K562 (cell line): Measurements from ENCODE around the gene LRRC8C. TPM values are rescaled to one million over a fixed set of nuclear protein-coding genes. Genes with fewer than 3 reads are reported as not detected.

Experiments
- ATAC-seq: fragments of 200-7000 bp; cut with Tn5 transposase; 3 replicates; pipeline ENCODE4 v1.9.1; 2020; ENCODE audit warnings: moderate library complexity
- Bru-seq: library from RNA; stranded (reverse); fragments of 400-500 nt; gene quantifications from one replicate; lab custom pipeline; 2021; lab: Mats Ljungman, UMichigan
- BruChase-seq, 2 experiments: library from RNA; stranded (reverse); fragments of 400-500 nt; gene quantifications; one replicate each; lab custom pipeline; 2021; lab: Mats Ljungman, UMichigan
- BruUV-seq: library from RNA; stranded (reverse); fragments of 400-500 nt; replicated peaks from 2 replicates; lab custom pipeline; 2021; lab: Mats Ljungman, UMichigan
- CTCF ChIA-PET: fragments of 300-600 bp; formaldehyde crosslinking; extraction: SDS; loops from one replicate; lab custom pipeline; 2021; ENCODE audit warnings: low intra/inter-chr PET ratio; lab: Yijun Ruan, JAX
- POLR2A ChIA-PET: fragments of 300-600, 350-650 bp; sonication (Branson Sonifier 250); formaldehyde crosslinking; extraction: SDS; loops from one replicate; lab custom pipeline; 2021; ENCODE audit warnings: antibody characterized with exemption, inconsistent platforms; lab: Yijun Ruan, JAX
- DNase-seq, 4 experiments: peaks; one replicate each; pipeline versions ENCODE4 v3.0.0 to v3.0.0-alpha.2; 2011 to 2018; ENCODE audit warnings: low spot score in 3 of 4, mixed read lengths in 3 of 4; ENCODE audit errors: extremely low read depth in 1 of 4
- FAIRE-seq: peaks from 2 replicates; lab custom pipeline; 2011; peaks lifted over from hg19 to GRCh38; lab: Jason Lieb, UNC
- H2AFZ ChIP-seq: 2 replicates; pipeline ENCODE4 v1.6.0; 2011; ENCODE audit warnings: low read depth, low read length, control low read depth, inconsistent platforms
- H3K27ac ChIP-seq: fragments of 200-600 bp; 3 replicates; pipeline ENCODE4 v1.8.0; 2011; ENCODE audit warnings: low read depth, mild to moderate bottlenecking, control low read depth, inconsistent platforms, low read length, moderate library complexity, mixed read lengths; ENCODE audit errors: extremely low read depth
- H3K27me3 ChIP-seq, 2 experiments: fragments of 300-600 bp in 1 of 2; 2 replicates in 1 of 2; 3 replicates in 1 of 2; pipeline versions ENCODE4 v1.6.0 to v1.8.0; 2011; ENCODE audit warnings: inconsistent platforms in 2 of 2, low read length in 2 of 2, mild to moderate bottlenecking in 1 of 2, mixed read lengths in 1 of 2, moderate library complexity in 1 of 2; ENCODE audit not compliant: control insufficient read depth in 2 of 2, insufficient read depth in 2 of 2
- H3K36me3 ChIP-seq: fragments of 300-600 bp; 3 replicates; pipeline ENCODE4 v1.8.0; 2011; ENCODE audit warnings: mild to moderate bottlenecking, low read length, inconsistent platforms; ENCODE audit not compliant: control insufficient read depth, insufficient read depth
- H3K4me1 ChIP-seq, 2 experiments: fragments of 200-600 bp in 1 of 2; replicated peaks in 1 of 2; 2 replicates in 1 of 2; 3 replicates in 1 of 2; pipeline versions ENCODE4 v1.5.1 to v1.8.0; 2011; ENCODE audit warnings: inconsistent platforms in 2 of 2, low read length in 2 of 2, mild to moderate bottlenecking in 1 of 2, mixed read lengths in 1 of 2, moderate library complexity in 1 of 2; ENCODE audit not compliant: control insufficient read depth in 2 of 2, insufficient read depth in 2 of 2
- H3K4me2 ChIP-seq: 2 replicates; pipeline ENCODE4 v1.6.1; 2011; ENCODE audit warnings: low read length, control low read depth, inconsistent platforms, mixed read lengths; ENCODE audit not compliant: insufficient read depth
- H3K4me3 ChIP-seq: fragments of 200-600 bp; sonication (generic), shearing (Covaris generic); 2 replicates; pipeline ENCODE4 v1.5.1; 2016; ENCODE audit warnings: control low read depth, inconsistent platforms
- H3K79me2 ChIP-seq: fragments of 200-600 bp; 3 replicates; pipeline ENCODE4 v1.8.0; 2011; ENCODE audit warnings: low read length, inconsistent platforms; ENCODE audit not compliant: control insufficient read depth, insufficient read depth
- H3K9ac ChIP-seq, 2 experiments: 2 replicates each; pipeline versions ENCODE4 v1.6.0 to v1.6.1; 2011; ENCODE audit warnings: low read depth in 2 of 2, low read length in 2 of 2, control low read depth in 1 of 2, inconsistent platforms in 1 of 2, mild to moderate bottlenecking in 1 of 2, mixed read lengths in 1 of 2; ENCODE audit not compliant: insufficient read depth in 1 of 2
- H3K9me1 ChIP-seq: one replicate; pipeline ENCODE4 v1.6.0; 2011; ENCODE audit warnings: inconsistent platforms, mild to moderate bottlenecking, low read length, moderate library complexity; ENCODE audit not compliant: control insufficient read depth, insufficient read depth
- H3K9me3 ChIP-seq: replicated peaks from 2 replicates; pipeline ENCODE4 v1.5.1; 2011; ENCODE audit warnings: low read depth, low read length, inconsistent platforms; ENCODE audit not compliant: control insufficient read depth, insufficient read depth
- H4K20me1 ChIP-seq: replicated peaks from 2 replicates; pipeline ENCODE4 v1.6.1; 2011; ENCODE audit warnings: low read length, inconsistent platforms, mixed read lengths; ENCODE audit not compliant: control insufficient read depth, insufficient read depth
- ATF7 ChIP-seq: fragments of 450-650 bp; IDR thresholded peaks from 2 replicates; pipeline ENCODE4 v1.7.1; 2014; ENCODE audit warnings: mild to moderate bottlenecking, moderate library complexity
- CTCF ChIP-seq, 3 experiments: IDR thresholded peaks in 2 of 3; conservative IDR thresholded peaks in 1 of 3; 2 replicates each; pipeline ENCODE4 v1.5.1; 2011 to 2012; ENCODE audit warnings: low read length in 3 of 3, mild to moderate bottlenecking in 3 of 3, control low read depth in 2 of 3, improper control_type of control experiment in 1 of 3, inconsistent platforms in 1 of 3, low read depth in 1 of 3, mixed read lengths in 1 of 3, moderate library complexity in 1 of 3; ENCODE audit not compliant: insufficient read depth in 2 of 3
- KHSRP ChIP-seq: fragments of 450-650 bp; IDR thresholded peaks from 2 replicates; pipeline ENCODE4 v1.6.1; 2017
- LCOR ChIP-seq: sonication (generic); formaldehyde crosslinking; IDR thresholded peaks from 2 replicates; pipeline ENCODE4 v1.8.0; 2022; ENCODE audit warnings: mild to moderate bottlenecking, missing genetic modification reagents
- MAFK ChIP-seq: IDR thresholded peaks from 2 replicates; pipeline ENCODE4 v1.6.1; 2011; ENCODE audit warnings: low read length, improper control_type of control experiment
- MECOM ChIP-seq: fragments of 250-450 bp; sonication (Bioruptor Pico); IDR thresholded peaks from 2 replicates; pipeline ENCODE4 v1.8.0; 2022; ENCODE audit warnings: inconsistent platforms
- MIER1 ChIP-seq: fragments of 450-650 bp; IDR thresholded peaks from 2 replicates; pipeline ENCODE4 v1.6.1; 2016; ENCODE audit warnings: antibody characterized with exemption, mild to moderate bottlenecking, low read depth
- PHB ChIP-seq: fragments of 250-450 bp; sonication (Bioruptor Pico); IDR thresholded peaks from 2 replicates; pipeline ENCODE4 v1.5.0; 2021
- TARDBP ChIP-seq: fragments of 450-650 bp; IDR thresholded peaks from 2 replicates; pipeline ENCODE4 v1.6.1; 2016
- TBP ChIP-seq: optimal IDR thresholded peaks from 2 replicates; pipeline ENCODE3; 2011; ENCODE audit warnings: low read depth, low read length, improper control_type of control experiment
- TEAD1 ChIP-seq, 2 experiments: fragments of 450-650 bp in 1 of 2; sonication (generic) in 1 of 2; formaldehyde crosslinking; IDR thresholded peaks; 2 replicates each; pipeline versions ENCODE4 v1.4.0 to v1.8.0; 2020 to 2022; ENCODE audit warnings: mild to moderate bottlenecking in 2 of 2, missing genetic modification reagents in 1 of 2
- YBX1 ChIP-seq: fragments of 450-650 bp; IDR thresholded peaks from 2 replicates; pipeline ENCODE4 v1.7.1; 2016; ENCODE audit warnings: mild to moderate bottlenecking
- ZNF24 ChIP-seq: fragments of 450-650 bp; IDR thresholded peaks from 2 replicates; pipeline ENCODE4 v1.6.1; 2016
- ZNF41 ChIP-seq: fragments of 250-450 bp; sonication (Bioruptor Pico); conservative IDR thresholded peaks from 2 replicates; pipeline ENCODE4 v1.4.0; 2020; ENCODE audit warnings: mild to moderate bottlenecking
- WGBS: fragments of 100-300 bp; shearing (Covaris generic); methylation state at CpG from one replicate; pipeline ENCODE4 v1.1.6; 2016; ENCODE audit warnings: low coverage, mixed read lengths; ENCODE audit not compliant: insufficient coverage; ENCODE audit errors: missing lambda C conversion rate; 5-methylcytosine and 5-hydroxymethylcytosine counted together
- in situ Hi-C: fragments of 300-500 bp; cut with MboI; formaldehyde crosslinking; loops from 4 replicates; pipeline ENCODE4 v1.15.0; 2018; ENCODE audit warnings: inconsistent platforms, mixed read lengths
- intact Hi-C: fragments of 100-400 bp; cut with micrococcal nuclease; formaldehyde crosslinking; loops from 2 replicates; pipeline ENCODE4 v1.14.2; 2022
- long read RNA-seq, 3 experiments: library from polyadenylated mRNA in 2 of 3; library from RNA in 1 of 3; unstranded in 2 of 3; stranded (forward) in 1 of 3; transcript quantifications; one replicate each; pipeline ENCODE4 v2.0.0, GENCODE V29; 2019 to 2022
- polyA minus RNA-seq, 3 experiments: library from RNA; depleted of rRNA, polyadenylated mRNA; stranded (reverse); fragments of >200 nt; gene quantifications; 2 replicates each; pipeline ENCODE4 v1.2.3, GENCODE V29; 2011
- polyA plus RNA-seq, 8 experiments: library from polyadenylated mRNA; depleted of rRNA in 4 of 8; stranded (reverse) in 5 of 8; unstranded in 3 of 8; fragments of >200 nt; fragmentation: Nextera tagmentation in 2 of 8; fragmentation: Illumina TruSeq in 1 of 8; extraction: Ambion mirVana in 2 of 8; extraction: Trizol in 1 of 8; gene quantifications; 2 replicates each; pipeline versions ENCODE4 v1.2.1 to v1.2.3, GENCODE V29; 2011 to 2014; ENCODE audit warnings: inconsistent platforms in 1 of 8, missing spikeins in 1 of 8
- total RNA-seq, 7 experiments: library from RNA; depleted of rRNA in 6 of 7; stranded (reverse); fragments of >200 nt in 6 of 7; fragmentation: Illumina TruSeq in 2 of 7; extraction: Trizol in 2 of 7; gene quantifications; 2 replicates each; pipeline versions ENCODE4 v1.2.1 to v1.2.3, GENCODE V29; 2011 to 2021; ENCODE audit warnings: low replicate concordance in 1 of 7
- TF ChIP-seq, protein P1 (sequence below): fragments of 250-450 bp; sonication (Bioruptor Pico); IDR thresholded peaks from 2 replicates; pipeline ENCODE4 v1.8.0; 2021; ENCODE audit warnings: moderate library complexity, mild to moderate bottlenecking, inconsistent platforms

Gene LRRC8C
- 10.5 and 20.3 TPM in 2 replicates for total RNA-seq (2011; cell fraction: chromatin; rRNA removed; ENCODE audit: low replicate concordance)
- 9.2 and 9.7 TPM in 2 replicates for total RNA-seq (2011; cell fraction: nucleolus; rRNA removed)
- total RNA-seq (2011; cell fraction: nucleoplasm; rRNA removed): 16.8 and 27.9 TPM in 2 replicates
- 3.3 and 3.7 TPM in 2 replicates for total RNA-seq (2014; rRNA removed)
- 4.5 and 5.5 TPM in 2 replicates for total RNA-seq (2014; rRNA removed; fragmentation: Illumina TruSeq; extraction: Trizol)
- total RNA-seq (2015; rRNA removed; fragmentation: Illumina TruSeq; extraction: Trizol): 5.2 TPM in 2 replicates
- 4.9 and 5.0 TPM in 2 replicates for total RNA-seq (2021)
- 12.5 and 14.7 TPM in 2 replicates for polyA plus RNA-seq (2011; rRNA removed)
- 4.0 and 9.3 TPM in 2 replicates for polyA plus RNA-seq (2011; cell fraction: cytosol; rRNA removed)
- 4.5 and 9.3 TPM in 2 replicates for polyA plus RNA-seq (2011; cell fraction: nucleus; rRNA removed)
- polyA plus RNA-seq (2012): 4.2 and 4.9 TPM in 2 replicates
- polyA plus RNA-seq (2014; fragmentation: Illumina TruSeq; extraction: Trizol): 4.5 and 5.3 TPM in 2 replicates
- 1 to 10 TPM in 1 of 2 experiments, under 1 TPM in 1; 1.00 to 1.3 TPM for polyA plus RNA-seq (2014; fragmentation: Nextera tagmentation; extraction: Ambion mirVana)
- 3.0 and 3.2 TPM in 2 replicates for polyA plus RNA-seq (2014; rRNA removed)
- polyA minus RNA-seq (2011; rRNA and poly(A)+ RNA removed): 17.7 and 29.5 TPM in 2 replicates
- polyA minus RNA-seq (2011; cell fraction: cytosol; rRNA and poly(A)+ RNA removed): 6.7 and 8.6 TPM in 2 replicates
- 4.0 and 11.3 TPM in 2 replicates for polyA minus RNA-seq (2011; cell fraction: nucleus; rRNA and poly(A)+ RNA removed)
- Bru-seq, nascent RNA: percentile 63 among the genes with signal in this experiment
- BruChase-seq, experiment 1, labeled RNA remaining after a 2-hour chase: percentile 82 among the genes with signal in this experiment
- percentile 83 among the genes with signal in this experiment for BruChase-seq, experiment 2, labeled RNA remaining after a 6-hour chase
- long read RNA-seq, experiment 1, full-length matches to known transcripts: 5 of 20 reads
- long read RNA-seq, experiment 1, partial matches to known transcripts: 11 of 20 reads
- long read RNA-seq, experiment 1, other reads (novel, unspliced or antisense): 4 of 20 reads
- long read RNA-seq, experiment 2, full-length matches to known transcripts: 2 of 2 reads
- long read RNA-seq, experiment 2, partial matches to known transcripts: 0 of 2 reads
- long read RNA-seq, experiment 2, other reads (novel, unspliced or antisense): 0 of 2 reads
- long read RNA-seq, experiment 3, full-length matches to known transcripts: 1 of 2 reads
- long read RNA-seq, experiment 3, partial matches to known transcripts: 0 of 2 reads
- long read RNA-seq, experiment 3, other reads (novel, unspliced or antisense): 1 of 2 reads

DNA sequence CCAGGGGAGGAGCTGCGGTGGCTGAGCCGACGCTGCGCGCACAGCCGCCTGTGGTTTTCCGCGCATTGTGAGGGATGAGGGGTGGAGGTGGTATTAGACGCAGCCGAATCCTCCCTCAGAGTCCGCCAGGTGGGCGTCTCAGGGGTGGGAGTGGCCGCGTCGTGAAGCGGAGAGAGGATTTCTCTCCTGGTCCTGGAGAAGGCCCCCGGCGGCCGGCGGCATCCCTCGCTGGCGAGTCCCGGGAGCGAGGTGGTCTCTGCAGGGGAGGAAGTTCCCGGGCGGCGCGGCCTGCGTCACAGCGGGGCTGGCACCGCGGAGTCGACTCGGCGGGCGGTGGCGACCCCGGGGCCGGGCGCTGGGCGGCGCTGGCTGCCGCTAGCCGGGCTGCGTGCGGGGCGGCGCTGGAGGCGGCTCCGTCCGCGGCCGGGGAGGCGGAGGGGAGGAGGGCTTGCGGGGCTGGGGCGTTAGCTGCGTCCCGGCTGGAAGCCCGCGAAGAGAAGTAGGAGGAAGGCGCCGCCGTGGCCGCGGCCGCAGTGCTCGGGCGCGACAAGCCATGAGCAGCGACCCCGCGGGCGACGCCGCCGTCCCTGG is at the start of gene LRRC8C:
Gene LRRC8C, plus strand, starts transcription at position 464 of the 591 bp plus-strand sequence. CDS start 53,354 bp downstream, outside the sequence.
- no peaks in the 10 kb centered on the region for H3K9me1 ChIP-seq
- no peaks in the 10 kb centered on the region for H3K27me3 ChIP-seq
- intact Hi-C loops (loop anchor here (1.0 to 5.0 kb wide), 3 partner anchors 70 to 355 kb away; no protein-coding TSS in a partner anchor), in situ Hi-C loops (loop anchor here (5.0 kb wide), 3 partner anchors 70 to 360 kb away; no protein-coding TSS in a partner anchor)
- peak within 1 kb of the TSS; percentile 93 for H3K4me2 ChIP-seq
- DNase-seq (peak; percentile 79 to 87 (median 80)), ATAC-seq (peak; percentile 95), FAIRE-seq (no peak)
- CTCF ChIA-PET: interaction anchor here (0.6 to 3.1 kb wide), 4 partner anchors 130 to 286 kb away, joined by 3 to 29 read pairs (median 4); no protein-coding TSS in a partner anchor
- peak within 1 kb of the TSS; percentile 76 for H3K4me3 ChIP-seq
- no peaks in the 10 kb centered on the region for H4K20me1 ChIP-seq
- POLR2A ChIA-PET: interaction anchor here (0.6 to 1.2 kb wide), 6 partner anchors 9 to 189 kb away, joined by 3 to 6 read pairs (median 4); no protein-coding TSS in a partner anchor
- 1% methylated on average over 49 of the region's 76 CpGs for WGBS
- H3K9me3 ChIP-seq: no peaks in the 10 kb centered on the region
- H3K79me2 ChIP-seq: peaks cover 38% of the 10 kb centered on the region
- H3K27ac ChIP-seq: peak within 1 kb of the TSS; percentile 67
- peak within 1 kb of the TSS; percentile 92 for H2AFZ ChIP-seq
- no TSS peak for BruUV-seq
- peak within 1 kb of the TSS; percentile 76 to 98 for H3K9ac ChIP-seq
- H3K36me3 ChIP-seq: no peaks in the 10 kb centered on the region
- peaks cover 13 to 20% of the 10 kb centered on the region in 2 experiments for H3K4me1 ChIP-seq
- peak; percentile 26 for TF ChIP-seq TBP
- TF ChIP-seq KHSRP: no peak
- TF ChIP-seq, protein P1, sequence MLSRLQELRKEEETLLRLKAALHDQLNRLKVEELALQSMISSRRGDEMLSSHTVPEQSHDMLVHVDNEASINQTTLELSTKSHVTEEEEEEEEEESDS (CRISPR knock-in tag): no peak
- TF ChIP-seq ZNF41 (CRISPR knock-in tag): no peak
- no peak for TF ChIP-seq MIER1
- 0 out of 4 replicates have a peak, but pooled peaks of 1 of the 2 experiments have one; percentile 28 for TF ChIP-seq TEAD1 (CRISPR knock-in tag; IDR thresholded peaks at IDR 0.05)
- TF ChIP-seq PHB (CRISPR knock-in tag): no peak
- TF ChIP-seq TARDBP: no peak
- TF ChIP-seq ZNF24: 0 out of 2 replicates have a peak, but pooled peaks have one; percentile 17
- peak in 2 of 3 experiments; percentile 64 to 72; a peak in 4 of 6 replicates for TF ChIP-seq CTCF (IDR thresholded peaks at IDR 0.05 in 2 of 3, conservative IDR thresholded peaks at IDR 0.05 in 1 of 3; ENCODE audit: insufficient read depth in 2 of 3, low read depth in 1 of 3, low read length in 3 of 3)
- TF ChIP-seq ATF7: peak; percentile 17; the same call in 1 of the 2 replicates
- no peak for TF ChIP-seq YBX1
- TF ChIP-seq MECOM (CRISPR knock-in tag): peak; percentile 21; the same call in 1 of the 2 replicates
- no peak for TF ChIP-seq MAFK
- no peak for TF ChIP-seq LCOR (CRISPR knock-in tag)
